H4 (cell line): ENCODE measurements around the gene ZNF48. TPM values are rescaled to one million over a fixed set of nuclear protein-coding genes. Genes with fewer than 3 reads are reported as not detected.

Source experiments
- DNase-seq: peaks from one replicate; pipeline ENCODE4 v3.0.0-alpha.2; 2015; ENCODE audit warnings: low spot score
- total RNA-seq: library from RNA; depleted of rRNA; stranded (reverse); fragments of >200 nt; shearing (Covaris generic); gene quantifications from 2 replicates; pipeline ENCODE4 v1.2.3, GENCODE V29; 2014

Gene ZNF48
- total RNA-seq, 1 experiment from 2014 or later: 4.1 TPM

- DNase-seq: no peak
These were observed 36.0 kb upstream of the ZNF48 start for GRCh38 chr16:30358990-30359870.

- DNase-seq: no peak
These were observed 35.4 kb upstream of the ZNF48 start for GRCh38 chr16:30359871-30360170.

- no peak for DNase-seq
These were observed 34.0 kb upstream of the ZNF48 start for GRCh38 chr16:30361180-30361579.

- DNase-seq: no peak
These were observed 30.0 kb upstream of the ZNF48 start for GRCh38 chr16:30365200-30365599.

- DNase-seq: no peak
These were observed 28.7 kb upstream of the ZNF48 start for GRCh38 chr16:30366511-30366910.

- no peak for DNase-seq
These were observed 27.7 kb upstream of the ZNF48 start for GRCh38 chr16:30367349-30368009.

GRCh38 chr16:30368122-30368791, 27.0 kb upstream of the ZNF48 start:
- no peak for DNase-seq

- no peak for DNase-seq
These were observed 26.5 kb upstream of the ZNF48 start for GRCh38 chr16:30368792-30369090.

- DNase-seq: no peak
These were observed 25.9 kb upstream of the ZNF48 start for GRCh38 chr16:30369091-30369937.

GRCh38 chr16:30369938-30370455, 25.2 kb upstream of the ZNF48 start:
- DNase-seq: no peak

GRCh38 chr16:30370456-30371247, 24.6 kb upstream of the ZNF48 start, which contains the start of gene TBC1D10B:
Gene TBC1D10B (minus strand): TSS chr16:30370494. CDS start chr16:30370183, 311 bp downstream.
- DNase-seq: peak; percentile 100

GRCh38 chr16:30371248-30371816, 23.9 kb upstream of the ZNF48 start:
- DNase-seq: no peak

- DNase-seq: no peak
These were observed 23.0 kb upstream of the ZNF48 start for GRCh38 chr16:30372038-30372712.

GRCh38 chr16:30372725-30373124, 22.5 kb upstream of the ZNF48 start:
- no peak for DNase-seq

- no peak for DNase-seq
These were observed 20.7 kb upstream of the ZNF48 start, which contains the start of gene MYL11 for GRCh38 chr16:30374538-30374937. Gene MYL11 (plus strand): TSS chr16:30374802. CDS start chr16:30374858, 56 bp downstream.

GRCh38 chr16:30375864-30376263, 19.4 kb upstream of the ZNF48 start:
- no peak for DNase-seq

- DNase-seq: no peak
These were observed 18.7 kb upstream of the ZNF48 start for GRCh38 chr16:30376461-30376902.

GRCh38 chr16:30377050-30377811, 18.0 kb upstream of the ZNF48 start:
- no peak for DNase-seq

- DNase-seq: peak; percentile 75
These were observed 17.4 kb upstream of the ZNF48 start for GRCh38 chr16:30377812-30378235.
